HepG2 (cell line): Measurements from ENCODE around the gene ABCF1. TPM values are rescaled to one million over a fixed set of nuclear protein-coding genes. Genes with fewer than 3 reads are reported as not detected.

Experiments
- FOXA1 ChIP-seq, 2 experiments: fragments of 450-650 bp in 1 of 2; sonication (generic) in 1 of 2; formaldehyde crosslinking in 1 of 2; IDR thresholded peaks; 2 replicates each; pipeline versions ENCODE4 v1.4.0 to v1.6.1; 2016 to 2020; ENCODE audit warnings: missing genetic modification reagents in 1 of 2
- HIVEP1 ChIP-seq: sonication (generic); formaldehyde crosslinking; IDR thresholded peaks from 2 replicates; pipeline ENCODE4 v1.4.0; 2020; ENCODE audit warnings: mild to moderate bottlenecking, missing genetic modification reagents
- ISX ChIP-seq: sonication (generic); formaldehyde crosslinking; conservative IDR thresholded peaks from 2 replicates; pipeline ENCODE4 v1.5.0; 2020; ENCODE audit warnings: missing genetic modification reagents
- MBNL3 ChIP-seq: fragments of 250-450 bp; sonication (Bioruptor Pico); conservative IDR thresholded peaks from 2 replicates; pipeline ENCODE4 v1.8.0; 2022; ENCODE audit warnings: mild to moderate bottlenecking, inconsistent platforms
- MYPOP ChIP-seq: sonication (generic); formaldehyde crosslinking; IDR thresholded peaks from 2 replicates; pipeline ENCODE4 v1.8.1; 2023; ENCODE audit warnings: mild to moderate bottlenecking, moderate library complexity, missing genetic modification reagents
- NFRKB ChIP-seq: fragments of 450-650 bp; IDR thresholded peaks from 2 replicates; pipeline ENCODE4 v1.6.1; 2017
- NR1H2 ChIP-seq: sonication (generic); formaldehyde crosslinking; IDR thresholded peaks from 2 replicates; pipeline ENCODE4 v1.8.1; 2022; ENCODE audit warnings: low read depth, missing genetic modification reagents, borderline replicate concordance
- PITX1 ChIP-seq: sonication (generic); formaldehyde crosslinking; IDR thresholded peaks from 2 replicates; pipeline ENCODE4 v1.5.1; 2020; ENCODE audit warnings: mild to moderate bottlenecking, missing genetic modification reagents
- RBM22 ChIP-seq: fragments of 200-400 bp; formaldehyde crosslinking; optimal IDR thresholded peaks from 2 replicates; pipeline ENCODE3; 2017; ENCODE audit warnings: mild to moderate bottlenecking, low read length, moderate library complexity
- SP1 ChIP-seq, 2 experiments: fragments of 450-650 bp in 1 of 2; sonication (generic) in 1 of 2; formaldehyde crosslinking in 1 of 2; IDR thresholded peaks; 2 replicates each; pipeline versions ENCODE4 v1.4.0 to v1.6.1; 2016 to 2020; ENCODE audit warnings: missing genetic modification reagents in 1 of 2
- SPEN ChIP-seq: sonication (generic); formaldehyde crosslinking; IDR thresholded peaks from 2 replicates; pipeline ENCODE4 v1.5.1; 2020; ENCODE audit warnings: low read depth, mild to moderate bottlenecking, missing genetic modification reagents
- ZNF260 ChIP-seq: sonication (generic); formaldehyde crosslinking; IDR thresholded peaks from 2 replicates; pipeline ENCODE4 v1.4.0; 2020; ENCODE audit warnings: missing genetic modification reagents, low read depth, mild to moderate bottlenecking, borderline replicate concordance
- ZNF292 ChIP-seq: sonication (generic); formaldehyde crosslinking; IDR thresholded peaks from 2 replicates; pipeline ENCODE4 v1.8.1; 2022; ENCODE audit warnings: mild to moderate bottlenecking, low read depth, missing genetic modification reagents, borderline replicate concordance
- ZNF30 ChIP-seq: sonication (generic); formaldehyde crosslinking; IDR thresholded peaks from 2 replicates; pipeline ENCODE4 v1.5.0; 2020; ENCODE audit warnings: mild to moderate bottlenecking, missing genetic modification reagents
- ZSCAN5A ChIP-seq: sonication (generic); formaldehyde crosslinking; IDR thresholded peaks from 2 replicates; pipeline ENCODE4 v1.8.0; 2022; ENCODE audit warnings: mild to moderate bottlenecking, missing genetic modification reagents, borderline replicate concordance
- polyA plus RNA-seq, 8 experiments: library from polyadenylated mRNA; depleted of rRNA in 3 of 8; stranded (reverse) in 7 of 8; unstranded in 1 of 8; fragments of >200 nt; fragmentation: Illumina TruSeq in 4 of 8; extraction: Trizol in 4 of 8; gene quantifications; 2 replicates each; pipeline versions ENCODE4 v1.2.1 to v1.2.3, GENCODE V29; 2011 to 2016; ENCODE audit warnings: low read depth in 4 of 8, missing spikeins in 1 of 8, mixed read lengths in 1 of 8; ENCODE audit not compliant: insufficient read depth in 1 of 8
- total RNA-seq, 5 experiments: library from RNA; depleted of rRNA; stranded (reverse); fragments of >200 nt; fragmentation: Illumina TruSeq; extraction: Trizol; gene quantifications; 2 replicates each; pipeline ENCODE4 v1.2.3, GENCODE V29; 2016; ENCODE audit warnings: low read depth in 1 of 5
- TF ChIP-seq, protein P1 (sequence below): sonication (generic); formaldehyde crosslinking; IDR thresholded peaks from 2 replicates; pipeline ENCODE4 v1.4.0; 2020; ENCODE audit warnings: mild to moderate bottlenecking, missing genetic modification reagents, borderline replicate concordance
- TF ChIP-seq, protein P2 (sequence below): sonication (generic); formaldehyde crosslinking; IDR thresholded peaks from 2 replicates; pipeline ENCODE4 v1.4.0; 2020; ENCODE audit warnings: missing genetic modification reagents
- TF ChIP-seq, protein P3 (sequence below): sonication (generic); formaldehyde crosslinking; IDR thresholded peaks from 2 replicates; pipeline ENCODE4 v1.4.0; 2020; ENCODE audit warnings: mild to moderate bottlenecking, low read depth, missing genetic modification reagents

The ABCF1 gene
- total and polyA plus RNA-seq, 2 of the 13 experiments (the other 11 are each of a cell fraction or from before 2014, with no cell fraction given): 25.4 to 98.9 TPM

DNA sequence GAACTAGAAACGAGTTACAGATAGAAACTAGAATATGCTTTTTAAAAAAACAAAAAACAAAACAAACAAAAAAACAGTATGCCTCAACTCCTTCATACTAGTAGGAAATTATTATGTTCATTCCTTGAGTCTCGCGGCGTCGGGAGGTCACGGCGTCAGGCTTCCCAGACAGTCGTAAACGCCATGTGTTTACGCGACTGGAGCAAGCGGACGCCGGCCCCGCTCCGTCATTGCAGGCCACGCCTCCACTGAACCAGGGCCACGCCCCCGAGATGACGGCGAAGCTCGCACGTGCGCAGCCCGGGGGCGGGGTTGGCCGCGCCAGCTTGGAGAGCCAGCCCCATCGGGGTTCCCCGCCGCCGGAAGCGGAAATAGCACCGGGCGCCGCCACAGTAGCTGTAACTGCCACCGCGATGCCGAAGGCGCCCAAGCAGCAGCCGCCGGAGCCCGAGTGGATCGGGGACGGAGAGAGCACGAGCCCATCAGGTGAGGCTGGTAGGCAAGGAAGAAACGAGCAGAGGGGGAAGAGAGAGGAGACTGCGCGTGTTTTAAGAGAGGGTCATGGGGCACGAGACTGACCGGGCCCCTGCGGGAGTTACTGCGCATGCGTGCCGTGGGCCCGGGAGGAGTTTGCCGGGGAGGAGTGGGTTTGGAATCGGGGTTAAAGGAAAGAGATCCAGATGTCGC lies at the start of gene ABCF1 (continued):
- TF ChIP-seq, protein P1, sequence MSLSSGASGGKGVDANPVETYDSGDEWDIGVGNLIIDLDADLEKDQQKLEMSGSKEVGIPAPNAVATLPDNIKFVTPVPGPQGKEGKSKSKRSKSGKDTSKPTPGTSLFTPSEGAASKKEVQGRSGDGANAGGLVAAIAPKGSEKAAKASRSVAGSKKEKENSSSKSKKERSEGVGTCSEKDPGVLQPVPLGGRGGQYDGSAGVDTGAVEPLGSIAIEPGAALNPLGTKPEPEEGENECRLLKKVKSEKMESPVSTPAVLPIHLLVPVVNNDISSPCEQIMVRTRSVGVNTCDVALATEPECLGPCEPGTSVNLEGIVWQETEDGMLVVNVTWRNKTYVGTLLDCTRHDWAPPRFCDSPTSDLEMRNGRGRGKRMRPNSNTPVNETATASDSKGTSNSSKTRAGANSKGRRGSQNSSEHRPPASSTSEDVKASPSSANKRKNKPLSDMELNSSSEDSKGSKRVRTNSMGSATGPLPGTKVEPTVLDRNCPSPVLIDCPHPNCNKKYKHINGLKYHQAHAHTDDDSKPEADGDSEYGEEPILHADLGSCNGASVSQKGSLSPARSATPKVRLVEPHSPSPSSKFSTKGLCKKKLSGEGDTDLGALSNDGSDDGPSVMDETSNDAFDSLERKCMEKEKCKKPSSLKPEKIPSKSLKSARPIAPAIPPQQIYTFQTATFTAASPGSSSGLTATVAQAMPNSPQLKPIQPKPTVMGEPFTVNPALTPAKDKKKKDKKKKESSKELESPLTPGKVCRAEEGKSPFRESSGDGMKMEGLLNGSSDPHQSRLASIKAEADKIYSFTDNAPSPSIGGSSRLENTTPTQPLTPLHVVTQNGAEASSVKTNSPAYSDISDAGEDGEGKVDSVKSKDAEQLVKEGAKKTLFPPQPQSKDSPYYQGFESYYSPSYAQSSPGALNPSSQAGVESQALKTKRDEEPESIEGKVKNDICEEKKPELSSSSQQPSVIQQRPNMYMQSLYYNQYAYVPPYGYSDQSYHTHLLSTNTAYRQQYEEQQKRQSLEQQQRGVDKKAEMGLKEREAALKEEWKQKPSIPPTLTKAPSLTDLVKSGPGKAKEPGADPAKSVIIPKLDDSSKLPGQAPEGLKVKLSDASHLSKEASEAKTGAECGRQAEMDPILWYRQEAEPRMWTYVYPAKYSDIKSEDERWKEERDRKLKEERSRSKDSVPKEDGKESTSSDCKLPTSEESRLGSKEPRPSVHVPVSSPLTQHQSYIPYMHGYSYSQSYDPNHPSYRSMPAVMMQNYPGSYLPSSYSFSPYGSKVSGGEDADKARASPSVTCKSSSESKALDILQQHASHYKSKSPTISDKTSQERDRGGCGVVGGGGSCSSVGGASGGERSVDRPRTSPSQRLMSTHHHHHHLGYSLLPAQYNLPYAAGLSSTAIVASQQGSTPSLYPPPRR (CRISPR knock-in tag): peak; percentile 65
- TF ChIP-seq PITX1 (CRISPR knock-in tag) (peak; percentile 89; the same call in 1 of the 2 replicates), RBM22 (no peak), SPEN (CRISPR knock-in tag) (peak; percentile 96), SP1 (IDR thresholded peaks at IDR 0.05) (no peak), SP1 (CRISPR knock-in tag; IDR thresholded peaks at IDR 0.05) (peak; percentile 99), ISX (CRISPR knock-in tag) (peak; percentile 79), HIVEP1 (CRISPR knock-in tag) (peak; percentile 100), NR1H2 (CRISPR knock-in tag) (no peak), NFRKB (no peak), ZNF292 (CRISPR knock-in tag) (no peak), ZNF260 (CRISPR knock-in tag) (no peak), MYPOP (peak; percentile 93), FOXA1 (IDR thresholded peaks at IDR 0.05) (no peak), FOXA1 (CRISPR knock-in tag; IDR thresholded peaks at IDR 0.05) (peak; percentile 64), ZSCAN5A (CRISPR knock-in tag) (no peak), MBNL3 (CRISPR knock-in tag) (no peak), ZNF30 (CRISPR knock-in tag) (no peak)
- TF ChIP-seq, protein P2, sequence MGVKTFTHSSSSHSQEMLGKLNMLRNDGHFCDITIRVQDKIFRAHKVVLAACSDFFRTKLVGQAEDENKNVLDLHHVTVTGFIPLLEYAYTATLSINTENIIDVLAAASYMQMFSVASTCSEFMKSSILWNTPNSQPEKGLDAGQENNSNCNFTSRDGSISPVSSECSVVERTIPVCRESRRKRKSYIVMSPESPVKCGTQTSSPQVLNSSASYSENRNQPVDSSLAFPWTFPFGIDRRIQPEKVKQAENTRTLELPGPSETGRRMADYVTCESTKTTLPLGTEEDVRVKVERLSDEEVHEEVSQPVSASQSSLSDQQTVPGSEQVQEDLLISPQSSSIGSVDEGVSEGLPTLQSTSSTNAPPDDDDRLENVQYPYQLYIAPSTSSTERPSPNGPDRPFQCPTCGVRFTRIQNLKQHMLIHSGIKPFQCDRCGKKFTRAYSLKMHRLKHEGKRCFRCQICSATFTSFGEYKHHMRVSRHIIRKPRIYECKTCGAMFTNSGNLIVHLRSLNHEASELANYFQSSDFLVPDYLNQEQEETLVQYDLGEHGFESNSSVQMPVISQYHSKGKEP (CRISPR knock-in tag): no peak; the same call in 1 of the 2 replicates
- TF ChIP-seq, protein P3, sequence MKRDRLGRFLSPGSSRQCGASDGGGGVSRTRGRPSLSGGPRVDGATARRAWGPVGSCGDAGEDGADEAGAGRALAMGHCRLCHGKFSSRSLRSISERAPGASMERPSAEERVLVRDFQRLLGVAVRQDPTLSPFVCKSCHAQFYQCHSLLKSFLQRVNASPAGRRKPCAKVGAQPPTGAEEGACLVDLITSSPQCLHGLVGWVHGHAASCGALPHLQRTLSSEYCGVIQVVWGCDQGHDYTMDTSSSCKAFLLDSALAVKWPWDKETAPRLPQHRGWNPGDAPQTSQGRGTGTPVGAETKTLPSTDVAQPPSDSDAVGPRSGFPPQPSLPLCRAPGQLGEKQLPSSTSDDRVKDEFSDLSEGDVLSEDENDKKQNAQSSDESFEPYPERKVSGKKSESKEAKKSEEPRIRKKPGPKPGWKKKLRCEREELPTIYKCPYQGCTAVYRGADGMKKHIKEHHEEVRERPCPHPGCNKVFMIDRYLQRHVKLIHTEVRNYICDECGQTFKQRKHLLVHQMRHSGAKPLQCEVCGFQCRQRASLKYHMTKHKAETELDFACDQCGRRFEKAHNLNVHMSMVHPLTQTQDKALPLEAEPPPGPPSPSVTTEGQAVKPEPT (CRISPR knock-in tag): peak; percentile 63; the same call in 1 of the 2 replicates
